Measurements from ENCODE around the gene LCE2D.

GRCh38 chr1:152623203-152623844 lies 39.9 kb upstream of the LCE2D start:
- TF ChIP-seq POLR2A (IDR thresholded peaks at IDR 0.05; ENCODE audit: low read depth, low read length), result no peak
- TF ChIP-seq, protein P1, sequence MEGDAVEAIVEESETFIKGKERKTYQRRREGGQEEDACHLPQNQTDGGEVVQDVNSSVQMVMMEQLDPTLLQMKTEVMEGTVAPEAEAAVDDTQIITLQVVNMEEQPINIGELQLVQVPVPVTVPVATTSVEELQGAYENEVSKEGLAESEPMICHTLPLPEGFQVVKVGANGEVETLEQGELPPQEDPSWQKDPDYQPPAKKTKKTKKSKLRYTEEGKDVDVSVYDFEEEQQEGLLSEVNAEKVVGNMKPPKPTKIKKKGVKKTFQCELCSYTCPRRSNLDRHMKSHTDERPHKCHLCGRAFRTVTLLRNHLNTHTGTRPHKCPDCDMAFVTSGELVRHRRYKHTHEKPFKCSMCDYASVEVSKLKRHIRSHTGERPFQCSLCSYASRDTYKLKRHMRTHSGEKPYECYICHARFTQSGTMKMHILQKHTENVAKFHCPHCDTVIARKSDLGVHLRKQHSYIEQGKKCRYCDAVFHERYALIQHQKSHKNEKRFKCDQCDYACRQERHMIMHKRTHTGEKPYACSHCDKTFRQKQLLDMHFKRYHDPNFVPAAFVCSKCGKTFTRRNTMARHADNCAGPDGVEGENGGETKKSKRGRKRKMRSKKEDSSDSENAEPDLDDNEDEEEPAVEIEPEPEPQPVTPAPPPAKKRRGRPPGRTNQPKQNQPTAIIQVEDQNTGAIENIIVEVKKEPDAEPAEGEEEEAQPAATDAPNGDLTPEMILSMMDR (conservative IDR thresholded peaks at IDR 0.05; ENCODE audit: low read depth, low read length), result 0 out of 2 replicates have a peak, but pooled peaks have one; percentile 3
- no peak for TF ChIP-seq CEBPB (IDR thresholded peaks at IDR 0.05; ENCODE audit: low read depth, low read length)
- TF ChIP-seq MAFK (IDR thresholded peaks at IDR 0.05; ENCODE audit: low read depth, low read length), result no peak
- TF ChIP-seq, protein P2, sequence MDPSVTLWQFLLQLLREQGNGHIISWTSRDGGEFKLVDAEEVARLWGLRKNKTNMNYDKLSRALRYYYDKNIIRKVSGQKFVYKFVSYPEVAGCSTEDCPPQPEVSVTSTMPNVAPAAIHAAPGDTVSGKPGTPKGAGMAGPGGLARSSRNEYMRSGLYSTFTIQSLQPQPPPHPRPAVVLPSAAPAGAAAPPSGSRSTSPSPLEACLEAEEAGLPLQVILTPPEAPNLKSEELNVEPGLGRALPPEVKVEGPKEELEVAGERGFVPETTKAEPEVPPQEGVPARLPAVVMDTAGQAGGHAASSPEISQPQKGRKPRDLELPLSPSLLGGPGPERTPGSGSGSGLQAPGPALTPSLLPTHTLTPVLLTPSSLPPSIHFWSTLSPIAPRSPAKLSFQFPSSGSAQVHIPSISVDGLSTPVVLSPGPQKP (IDR thresholded peaks at IDR 0.05; ENCODE audit: borderline replicate concordance, low read depth, low read length), result no peak
- no peak for TF ChIP-seq SMC3 (IDR thresholded peaks at IDR 0.05; ENCODE audit: low read depth, low read length)
